AG09309 (cell line): ENCODE measurements around the gene POMGNT2.

ENCODE experiments used
- DNase-seq: peaks from one replicate; pipeline ENCODE4 v3.0.0-alpha.2; 2010; ENCODE audit warnings: low read depth
- H3K4me3 ChIP-seq: 2 replicates; pipeline ENCODE4 v1.5.1; 2011; ENCODE audit warnings: mild to moderate bottlenecking, low read depth, low read length, moderate library complexity; ENCODE audit not compliant: control insufficient read depth
- TF ChIP-seq, protein P1 (sequence below): IDR thresholded peaks from 2 replicates; pipeline ENCODE4 v1.5.1; 2011; ENCODE audit warnings: mild to moderate bottlenecking, low read depth, low read length, inconsistent platforms; ENCODE audit not compliant: insufficient read depth, control insufficient read depth; ENCODE audit errors: missing control alignments

Gene POMGNT2

DNA sequence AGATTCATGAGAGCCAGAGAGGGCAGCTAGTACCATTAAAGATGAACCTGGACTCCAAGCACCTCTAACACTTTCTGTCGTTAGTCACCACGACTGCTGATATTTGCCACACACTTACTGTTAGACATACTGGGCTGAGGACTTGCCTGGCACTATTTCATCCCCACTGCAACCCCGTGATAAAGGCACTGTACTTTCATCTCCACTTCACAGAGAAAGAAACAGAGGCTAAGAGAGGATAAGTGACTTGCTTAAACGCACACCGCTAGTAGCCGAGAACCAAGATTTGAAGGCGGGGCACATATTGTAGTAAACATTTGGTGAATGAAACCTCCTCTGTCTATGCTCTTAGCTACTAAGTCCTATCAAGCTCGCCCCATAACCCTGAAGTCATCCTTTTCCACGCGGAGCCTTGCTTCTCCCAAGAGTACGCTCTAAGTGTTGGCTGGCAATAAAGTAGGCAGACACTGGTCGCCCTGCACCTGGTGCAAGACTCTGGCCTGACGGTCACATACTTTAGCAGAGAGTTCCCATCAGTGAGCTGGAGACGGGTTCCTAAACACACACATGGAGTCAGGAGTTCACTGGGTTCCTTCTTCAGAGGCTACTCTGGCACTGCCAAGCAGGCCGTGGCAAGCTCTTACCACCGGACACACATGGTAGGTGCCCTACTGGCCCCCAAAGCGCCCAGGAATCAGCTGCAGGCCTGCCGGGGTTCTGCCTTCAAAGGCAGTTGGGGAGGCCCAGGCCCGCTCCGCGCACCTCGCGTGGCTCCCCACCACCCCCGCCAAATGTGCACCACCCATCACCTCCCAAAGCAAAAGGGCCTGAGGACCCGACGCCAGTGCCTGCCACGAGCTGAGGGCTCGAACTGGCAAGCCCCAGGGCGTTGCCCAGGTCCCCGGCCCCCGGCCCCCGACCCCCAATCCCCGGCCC, 951 bp downstream of the POMGNT2 start:
- DNase-seq: no peak
- TF ChIP-seq, protein P1, sequence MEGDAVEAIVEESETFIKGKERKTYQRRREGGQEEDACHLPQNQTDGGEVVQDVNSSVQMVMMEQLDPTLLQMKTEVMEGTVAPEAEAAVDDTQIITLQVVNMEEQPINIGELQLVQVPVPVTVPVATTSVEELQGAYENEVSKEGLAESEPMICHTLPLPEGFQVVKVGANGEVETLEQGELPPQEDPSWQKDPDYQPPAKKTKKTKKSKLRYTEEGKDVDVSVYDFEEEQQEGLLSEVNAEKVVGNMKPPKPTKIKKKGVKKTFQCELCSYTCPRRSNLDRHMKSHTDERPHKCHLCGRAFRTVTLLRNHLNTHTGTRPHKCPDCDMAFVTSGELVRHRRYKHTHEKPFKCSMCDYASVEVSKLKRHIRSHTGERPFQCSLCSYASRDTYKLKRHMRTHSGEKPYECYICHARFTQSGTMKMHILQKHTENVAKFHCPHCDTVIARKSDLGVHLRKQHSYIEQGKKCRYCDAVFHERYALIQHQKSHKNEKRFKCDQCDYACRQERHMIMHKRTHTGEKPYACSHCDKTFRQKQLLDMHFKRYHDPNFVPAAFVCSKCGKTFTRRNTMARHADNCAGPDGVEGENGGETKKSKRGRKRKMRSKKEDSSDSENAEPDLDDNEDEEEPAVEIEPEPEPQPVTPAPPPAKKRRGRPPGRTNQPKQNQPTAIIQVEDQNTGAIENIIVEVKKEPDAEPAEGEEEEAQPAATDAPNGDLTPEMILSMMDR: no peak
- H3K4me3 ChIP-seq: peak overlapping the region; percentile 86

GRCh38 chr3:43104039-43104438, 1.8 kb downstream of the POMGNT2 start:
- TF ChIP-seq, protein P1: no peak
- DNase-seq: no peak
- no peak overlapping the region for H3K4me3 ChIP-seq

DNA sequence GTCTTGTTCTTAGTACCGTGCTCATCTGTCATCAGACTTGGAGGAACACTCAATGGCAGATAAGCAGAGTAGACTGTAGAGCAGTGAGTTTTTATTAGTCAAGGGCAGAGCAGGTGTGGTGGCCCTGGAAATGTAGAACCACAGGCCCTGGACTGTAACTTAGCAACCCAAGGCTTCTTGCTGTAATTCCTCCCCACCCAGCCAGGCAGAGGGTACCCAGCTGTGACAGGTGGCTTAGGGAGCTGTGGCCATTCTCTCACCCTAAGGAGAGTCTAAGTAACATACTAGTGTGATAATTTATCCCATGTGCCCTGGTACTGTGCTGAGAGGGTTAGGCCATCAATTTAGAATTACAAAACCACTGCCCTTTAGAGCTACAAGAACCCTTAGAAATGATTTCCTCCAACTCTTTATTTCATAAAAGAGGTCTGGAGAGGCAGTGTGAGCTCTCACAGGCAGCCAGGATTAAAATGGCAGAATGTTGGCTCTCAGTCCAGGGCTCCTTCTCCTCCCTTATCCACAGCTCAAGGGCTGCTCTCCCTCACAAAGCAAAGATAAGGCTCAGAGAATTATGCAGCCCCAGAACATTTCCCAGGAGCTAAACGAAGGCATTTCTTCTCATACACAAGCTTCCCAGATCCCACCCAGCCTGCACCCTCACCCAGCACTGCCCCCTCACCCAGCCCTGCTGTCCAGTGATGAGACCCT, 3.0 kb downstream of the POMGNT2 start:
- DNase-seq: no peak
- TF ChIP-seq, protein P1: no peak
- H3K4me3 ChIP-seq: no peak overlapping the region

GRCh38 chr3:43098761-43099160, 7.1 kb downstream of the POMGNT2 start:
- no peak overlapping the region for H3K4me3 ChIP-seq
- no peak for DNase-seq
- TF ChIP-seq, protein P1: no peak

- TF ChIP-seq, protein P1: no peak
- H3K4me3 ChIP-seq: no peak overlapping the region
Measured at GRCh38 chr3:43097400-43098080, 8.3 kb downstream of the POMGNT2 start.

GRCh38 chr3:43096761-43097160, 9.1 kb downstream of the POMGNT2 start:
- no peak overlapping the region for H3K4me3 ChIP-seq
- no peak for DNase-seq
- TF ChIP-seq, protein P1: no peak

More at GRCh38 chr3:43097400-43098080, 8.3 kb downstream of the POMGNT2 start:
- no peak for DNase-seq
